Spinal cord (tissue), 10 donors: ENCODE results near the gene CASZ1. TPM values are rescaled to one million over a fixed set of nuclear protein-coding genes. Genes with fewer than 3 reads are reported as not detected.

Source experiments
- DNase-seq, 6 donors: peaks; one replicate each; pipeline versions ENCODE4 v3.0.0 to v3.0.0-alpha.2; 2013 to 2015; ENCODE audit warnings: low spot score in 6 of 6, low read depth in 4 of 6
- H3K27ac ChIP-seq: one replicate; pipeline ENCODE4 v1.5.1; 2013; ENCODE audit warnings: low read depth, low read length, control low read depth
- H3K27me3 ChIP-seq: one replicate; pipeline ENCODE4 v1.6.1; 2013; ENCODE audit warnings: low read length; ENCODE audit not compliant: control insufficient read depth, insufficient read depth
- H3K36me3 ChIP-seq: one replicate; pipeline ENCODE4 v1.6.1; 2013; ENCODE audit warnings: low read length; ENCODE audit not compliant: control insufficient read depth, insufficient read depth
- H3K4me1 ChIP-seq: one replicate; pipeline ENCODE4 v1.6.1; 2013; ENCODE audit warnings: low read length; ENCODE audit not compliant: control insufficient read depth, insufficient read depth
- H3K4me3 ChIP-seq: one replicate; pipeline ENCODE4 v1.5.1; 2013; ENCODE audit warnings: low read depth, low read length, control low read depth
- H3K9me3 ChIP-seq: one replicate; pipeline ENCODE4 v1.6.1; 2013; ENCODE audit warnings: low read length; ENCODE audit not compliant: control insufficient read depth, insufficient read depth
- WGBS: methylation state at CpG from one replicate; pipeline ENCODE4 v1.1.5; 2013; ENCODE audit warnings: missing lambda C conversion rate; ENCODE audit not compliant: insufficient coverage; 5-methylcytosine and 5-hydroxymethylcytosine counted together
- polyA plus RNA-seq, 2 donors: library from polyadenylated mRNA; unstranded; fragments of 120-200 nt; gene quantifications; one replicate each; pipeline ENCODE4 v1.2.1, GENCODE V29; 2013; ENCODE audit not compliant: insufficient read length in 2 of 2
- total RNA-seq, 2 donors: library from RNA; depleted of rRNA in 1 of 2; stranded (reverse); fragments of 120-200 nt in 1 of 2; fragments of >200 nt in 1 of 2; gene quantifications; one replicate each; pipeline versions ENCODE4 v1.2.3 to v1.2.4, GENCODE V29; 2013 to 2014
- donor health status: healthy.

The CASZ1 gene
- total and polyA plus RNA-seq, 4 donors: 6.0 to 18.7 (median 11.3) TPM

GRCh38 chr1:10787286-10787685 is 9.2 kb downstream of the CASZ1 start:
- no peaks in the 10 kb centered on the region for H3K9me3 ChIP-seq
- peaks cover 63% of the 10 kb centered on the region for H3K27me3 ChIP-seq
- H3K36me3 ChIP-seq: no peaks in the 10 kb centered on the region
- DNase-seq: peak in 2 of 6 donors; percentile 63 to 81
- 65% methylated on average over 21 of the region's 21 CpGs for WGBS
- no peak overlapping the region for H3K4me3 ChIP-seq
- no peak overlapping the region for H3K27ac ChIP-seq
- H3K4me1 ChIP-seq: peaks cover 43% of the 10 kb centered on the region

GRCh38 chr1:10785728-10786638 is 10.5 kb downstream of the CASZ1 start:
- Histone ChIP-seq H3K27ac (no peak overlapping the region), H3K36me3 (no peaks in the 10 kb centered on the region), H3K4me3 (no peak overlapping the region), H3K27me3 (peaks cover 52% of the 10 kb centered on the region), H3K9me3 (no peaks in the 10 kb centered on the region), H3K4me1 (peaks cover 56% of the 10 kb centered on the region)
- DNase-seq: no peak
- WGBS: 82% methylated on average over 29 of the region's 30 CpGs

- WGBS: 81% methylated on average over 9 of the region's 11 CpGs
- H3K9me3 ChIP-seq: no peaks in the 10 kb centered on the region
- H3K27me3 ChIP-seq: peaks cover 44% of the 10 kb centered on the region
- no peaks in the 10 kb centered on the region for H3K36me3 ChIP-seq
- H3K4me1 ChIP-seq: peaks cover 56% of the 10 kb centered on the region
- H3K27ac ChIP-seq: no peak overlapping the region
- no peak overlapping the region for H3K4me3 ChIP-seq
- no peak for DNase-seq
These were observed 11.3 kb downstream of the CASZ1 start for GRCh38 chr1:10784998-10785727.

- Histone ChIP-seq H3K27me3 (peaks cover 20% of the 10 kb centered on the region), H3K36me3 (no peaks in the 10 kb centered on the region), H3K4me1 (peaks cover 45% of the 10 kb centered on the region), H3K4me3 (no peak overlapping the region), H3K27ac (no peak overlapping the region), H3K9me3 (no peaks in the 10 kb centered on the region)
- peak in 2 of 6 donors; percentile 72 to 76 for DNase-seq
- WGBS: 30% methylated on average over 12 of the region's 24 CpGs
These were observed 13.8 kb downstream of the CASZ1 start for GRCh38 chr1:10782491-10783244.

GRCh38 chr1:10781137-10781536 is 15.3 kb downstream of the CASZ1 start:
- 83% methylated on average over 7 of the region's 8 CpGs for WGBS
- Histone ChIP-seq H3K27me3 (peaks cover 13% of the 10 kb centered on the region), H3K4me3 (no peak overlapping the region), H3K36me3 (no peaks in the 10 kb centered on the region), H3K9me3 (no peaks in the 10 kb centered on the region), H3K4me1 (peaks cover 42% of the 10 kb centered on the region), H3K27ac (no peak overlapping the region)
- no peak for DNase-seq

- H3K27me3 ChIP-seq: peaks cover 11% of the 10 kb centered on the region
- H3K4me3 ChIP-seq: no peak overlapping the region
- WGBS: 92% methylated on average over 5 of the region's 10 CpGs
- H3K36me3 ChIP-seq: no peaks in the 10 kb centered on the region
- H3K4me1 ChIP-seq: peaks cover 38% of the 10 kb centered on the region
- H3K9me3 ChIP-seq: no peaks in the 10 kb centered on the region
- H3K27ac ChIP-seq: no peak overlapping the region
- no peak for DNase-seq
These were observed 16.6 kb downstream of the CASZ1 start for GRCh38 chr1:10779841-10780240.

- DNase-seq: no peak
- WGBS: 78% methylated on average over 8 of the region's 18 CpGs
- Histone ChIP-seq H3K4me1 (peaks cover 38% of the 10 kb centered on the region), H3K27me3 (peaks cover 9% of the 10 kb centered on the region), H3K27ac (no peak overlapping the region), H3K36me3 (no peaks in the 10 kb centered on the region), H3K9me3 (no peaks in the 10 kb centered on the region), H3K4me3 (no peak overlapping the region)
These were observed 17.2 kb downstream of the CASZ1 start for GRCh38 chr1:10779201-10779600.

- Histone ChIP-seq H3K27me3 (peaks cover 8% of the 10 kb centered on the region), H3K4me1 (peaks cover 39% of the 10 kb centered on the region), H3K36me3 (no peaks in the 10 kb centered on the region), H3K9me3 (no peaks in the 10 kb centered on the region), H3K27ac (no peak overlapping the region), H3K4me3 (no peak overlapping the region)
- no peak for DNase-seq
- WGBS: 74% methylated on average over 8 of the region's 10 CpGs
These were observed 17.8 kb downstream of the CASZ1 start for GRCh38 chr1:10778640-10779039.

GRCh38 chr1:10777749-10778574 is 18.5 kb downstream of the CASZ1 start:
- no peak overlapping the region for H3K27ac ChIP-seq

More at GRCh38 chr1:10777749-10778574, 18.5 kb downstream of the CASZ1 start:
- H3K4me3 ChIP-seq: no peak overlapping the region
- H3K27me3 ChIP-seq: peaks cover 8% of the 10 kb centered on the region
- no peak for DNase-seq
- 94% methylated on average over 9 of the region's 9 CpGs for WGBS
- no peaks in the 10 kb centered on the region for H3K36me3 ChIP-seq
- peaks cover 37% of the 10 kb centered on the region for H3K4me1 ChIP-seq
- H3K9me3 ChIP-seq: no peaks in the 10 kb centered on the region
